Trophoblast cell (in vitro differentiated cells and primary cell): ENCODE results near the gene TMEM26.

ENCODE experiments used
- DNase-seq, 2 donors: peaks; one replicate each; pipeline ENCODE4 v3.0.0-alpha.2; 2016
- H2AFZ ChIP-seq: 2 replicates; pipeline ENCODE4 v1.6.1; 2013; ENCODE audit warnings: low read length, moderate library complexity, mild to moderate bottlenecking; ENCODE audit not compliant: insufficient read depth, poor library complexity
- H2AK5ac ChIP-seq: 2 replicates; pipeline ENCODE4 v1.6.1; 2013; ENCODE audit warnings: mild to moderate bottlenecking, low read length
- H2BK120ac ChIP-seq: 2 replicates; pipeline ENCODE4 v1.6.1; 2013; ENCODE audit warnings: low read length, mild to moderate bottlenecking, moderate library complexity; ENCODE audit not compliant: insufficient read depth, poor library complexity
- H2BK12ac ChIP-seq: 2 replicates; pipeline ENCODE4 v1.6.1; 2013; ENCODE audit warnings: mild to moderate bottlenecking, low read length, moderate library complexity
- H2BK5ac ChIP-seq: 2 replicates; pipeline ENCODE4 v1.6.1; 2013; ENCODE audit warnings: low read length, low read depth, moderate library complexity, mild to moderate bottlenecking; ENCODE audit not compliant: poor library complexity
- H3K14ac ChIP-seq: 2 replicates; pipeline ENCODE4 v1.6.1; 2013; ENCODE audit warnings: mild to moderate bottlenecking, low read length
- H3K18ac ChIP-seq: 2 replicates; pipeline ENCODE4 v1.6.1; 2013; ENCODE audit warnings: mild to moderate bottlenecking, low read length
- H3K23ac ChIP-seq: 2 replicates; pipeline ENCODE4 v1.6.1; 2013; ENCODE audit warnings: low read length
- H3K27ac ChIP-seq: 2 replicates; pipeline ENCODE4 v1.5.1; 2013; ENCODE audit warnings: low read depth, mild to moderate bottlenecking, inconsistent platforms, low read length, moderate library complexity
- H3K27me3 ChIP-seq: 2 replicates; pipeline ENCODE4 v1.6.1; 2013; ENCODE audit warnings: inconsistent platforms, mild to moderate bottlenecking, low read length, moderate library complexity; ENCODE audit not compliant: insufficient read depth
- H3K36me3 ChIP-seq, 2 experiments: 1 replicate in 1 of 2; 2 replicates in 1 of 2; pipeline ENCODE4 v1.6.1; 2013; ENCODE audit warnings: low read length in 2 of 2, mild to moderate bottlenecking in 2 of 2, moderate library complexity in 1 of 2; ENCODE audit not compliant: insufficient read depth in 2 of 2, control insufficient read depth in 1 of 2
- H3K4ac ChIP-seq: 2 replicates; pipeline ENCODE4 v1.6.1; 2013; ENCODE audit warnings: low read depth, mild to moderate bottlenecking, low read length, moderate library complexity
- H3K4me1 ChIP-seq, 2 experiments: 1 replicate in 1 of 2; 2 replicates in 1 of 2; pipeline ENCODE4 v1.6.1; 2013; ENCODE audit warnings: low read length in 2 of 2, mild to moderate bottlenecking in 2 of 2, moderate library complexity in 1 of 2; ENCODE audit not compliant: insufficient read depth in 2 of 2, control insufficient read depth in 1 of 2
- H3K4me2 ChIP-seq: 2 replicates; pipeline ENCODE4 v1.6.1; 2013; ENCODE audit warnings: inconsistent platforms, mild to moderate bottlenecking, low read length, moderate library complexity
- H3K4me3 ChIP-seq: 2 replicates; pipeline ENCODE4 v1.5.1; 2013; ENCODE audit warnings: mild to moderate bottlenecking, low read depth, low read length, inconsistent platforms
- H3K79me1 ChIP-seq: one replicate; pipeline ENCODE4 v1.6.1; 2013; ENCODE audit warnings: low read length
- H3K79me2 ChIP-seq: 2 replicates; pipeline ENCODE4 v1.6.1; 2013; ENCODE audit warnings: low read length, mild to moderate bottlenecking; ENCODE audit not compliant: control insufficient read depth, insufficient read depth, poor library complexity
- H3K9ac ChIP-seq: 2 replicates; pipeline ENCODE4 v1.6.1; 2013; ENCODE audit warnings: mild to moderate bottlenecking, low read length
- H3K9me3 ChIP-seq: 2 replicates; pipeline ENCODE4 v1.6.1; 2013; ENCODE audit warnings: low read depth, mild to moderate bottlenecking, control low read depth, inconsistent platforms, low read length; ENCODE audit not compliant: insufficient read depth
- H4K12ac ChIP-seq: 2 replicates; pipeline ENCODE4 v1.6.1; 2013; ENCODE audit warnings: low read depth, mild to moderate bottlenecking, low read length, moderate library complexity
- H4K8ac ChIP-seq: 2 replicates; pipeline ENCODE4 v1.6.1; 2013; ENCODE audit warnings: low read depth, mild to moderate bottlenecking, low read length, moderate library complexity
- H4K91ac ChIP-seq: one replicate; pipeline ENCODE4 v1.6.1; 2013; ENCODE audit warnings: low read depth, mild to moderate bottlenecking, low read length, moderate library complexity
- WGBS: extraction: QIAGEN DNeasy Blood & Tissue Kit; methylation state at CpG from one replicate; pipeline ENCODE4 v1.1.7; 2013; ENCODE audit warnings: missing lambda C conversion rate; ENCODE audit not compliant: insufficient read length, insufficient coverage; ENCODE audit errors: extremely low coverage; 5-methylcytosine and 5-hydroxymethylcytosine counted together

The TMEM26 gene

GRCh38 chr10:61399406-61399805 lies 53.8 kb downstream of the TMEM26 start:
- Histone ChIP-seq H2BK5ac (no peak overlapping the region), H3K18ac (no peak overlapping the region), H3K27me3 (no peaks in the 10 kb centered on the region), H3K9ac (no peak overlapping the region), H3K4ac (no peak overlapping the region), H3K4me2 (no peak overlapping the region), H3K27ac (no peak overlapping the region), H3K4me1 (no peaks in the 10 kb centered on the region), H2BK120ac (no peak overlapping the region), H4K91ac (no peak overlapping the region), H3K9me3 (no peaks in the 10 kb centered on the region), H3K79me1 (no peaks in the 10 kb centered on the region), H2BK12ac (no peak overlapping the region), H4K12ac (no peak overlapping the region), H2AFZ (no peak overlapping the region), H3K79me2 (no peaks in the 10 kb centered on the region), H3K14ac (no peak overlapping the region), H2AK5ac (no peak overlapping the region), H3K23ac (no peak overlapping the region), H4K8ac (no peak overlapping the region), H3K4me3 (no peak overlapping the region), H3K36me3 (no peaks in the 10 kb centered on the region)
- no peak for DNase-seq

GRCh38 chr10:61398366-61399129 lies 54.6 kb downstream of the TMEM26 start:
- Histone ChIP-seq H4K91ac (no peak overlapping the region), H3K27me3 (no peaks in the 10 kb centered on the region), H3K4ac (no peak overlapping the region), H3K79me2 (no peaks in the 10 kb centered on the region), H2AK5ac (no peak overlapping the region), H2BK5ac (no peak overlapping the region), H2BK120ac (no peak overlapping the region), H3K4me2 (no peak overlapping the region), H2BK12ac (no peak overlapping the region), H3K23ac (no peak overlapping the region), H3K79me1 (no peaks in the 10 kb centered on the region), H3K4me3 (no peak overlapping the region), H3K27ac (no peak overlapping the region), H3K36me3 (no peaks in the 10 kb centered on the region), H3K9ac (no peak overlapping the region), H4K8ac (no peak overlapping the region), H3K4me1 (no peaks in the 10 kb centered on the region), H2AFZ (no peak overlapping the region), H3K14ac (no peak overlapping the region), H3K18ac (no peak overlapping the region), H3K9me3 (no peaks in the 10 kb centered on the region), H4K12ac (no peak overlapping the region)
- DNase-seq, result no peak
- no CpG with 5 or more reads among the region's 2 CpGs for WGBS

- Histone ChIP-seq H2BK120ac (no peak overlapping the region), H2AFZ (no peak overlapping the region), H4K12ac (no peak overlapping the region), H4K91ac (no peak overlapping the region), H3K27me3 (no peaks in the 10 kb centered on the region), H3K4me1 (no peaks in the 10 kb centered on the region), H3K79me1 (no peaks in the 10 kb centered on the region), H3K4me3 (no peak overlapping the region), H3K9me3 (no peaks in the 10 kb centered on the region), H2BK12ac (no peak overlapping the region), H3K18ac (no peak overlapping the region), H4K8ac (no peak overlapping the region), H3K36me3 (no peaks in the 10 kb centered on the region), H2AK5ac (no peak overlapping the region), H3K79me2 (no peaks in the 10 kb centered on the region), H3K4ac (no peak overlapping the region), H2BK5ac (no peak overlapping the region), H3K4me2 (no peak overlapping the region), H3K23ac (no peak overlapping the region), H3K27ac (no peak overlapping the region), H3K14ac (no peak overlapping the region), H3K9ac (no peak overlapping the region)
- WGBS, result no CpG with 5 or more reads among the region's 7 CpGs
- DNase-seq, result peak in 1 of 2 donors; percentile 42
Measured at GRCh38 chr10:61397175-61397986, 55.8 kb downstream of the TMEM26 start.

- H3K4me3 ChIP-seq, result no peak overlapping the region
- no peak overlapping the region for H4K12ac ChIP-seq
- H3K79me1 ChIP-seq, result no peaks in the 10 kb centered on the region
- no peak overlapping the region for H3K18ac ChIP-seq
- H2BK5ac ChIP-seq, result no peak overlapping the region
- no peak overlapping the region for H3K23ac ChIP-seq
- no peaks in the 10 kb centered on the region for H3K9me3 ChIP-seq
- H3K4me1 ChIP-seq, result no peaks in the 10 kb centered on the region
- no peaks in the 10 kb centered on the region for H3K36me3 ChIP-seq
- no peaks in the 10 kb centered on the region for H3K27me3 ChIP-seq
- H3K27ac ChIP-seq, result no peak overlapping the region
- no peaks in the 10 kb centered on the region for H3K79me2 ChIP-seq
- DNase-seq, result no peak
- no peak overlapping the region for H4K8ac ChIP-seq
- H3K4me2 ChIP-seq, result no peak overlapping the region
- WGBS, result no CpG with 5 or more reads among the region's 3 CpGs
- no peak overlapping the region for H2AFZ ChIP-seq
- no peak overlapping the region for H4K91ac ChIP-seq
- H3K4ac ChIP-seq, result no peak overlapping the region
- no peak overlapping the region for H2AK5ac ChIP-seq
- H3K14ac ChIP-seq, result no peak overlapping the region
- H2BK12ac ChIP-seq, result no peak overlapping the region
- no peak overlapping the region for H2BK120ac ChIP-seq
- no peak overlapping the region for H3K9ac ChIP-seq
Measured at GRCh38 chr10:61391281-61391680, 61.9 kb downstream of the TMEM26 start.
